ENCODE measurements around the gene MEMO1.

DNA sequence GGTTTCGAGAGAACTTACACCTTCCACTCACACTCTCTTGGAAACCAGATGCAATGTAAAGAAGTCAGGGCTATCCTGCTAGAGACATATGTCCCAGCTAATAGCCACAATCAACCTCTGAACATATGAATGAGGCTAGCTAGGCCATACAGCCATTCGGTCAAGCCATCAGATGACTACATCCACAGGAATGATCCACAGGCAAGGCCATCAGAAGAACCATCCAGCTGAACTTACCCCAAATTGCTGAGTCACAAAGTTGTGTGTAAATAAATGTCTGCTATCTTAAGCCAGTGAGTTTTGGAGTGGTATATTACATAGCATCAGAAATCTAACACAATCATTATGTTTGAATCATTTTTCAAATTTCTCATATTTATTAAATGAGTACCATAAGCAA lies 47.3 kb upstream of the MEMO1 start:
- TF ChIP-seq, protein P1, sequence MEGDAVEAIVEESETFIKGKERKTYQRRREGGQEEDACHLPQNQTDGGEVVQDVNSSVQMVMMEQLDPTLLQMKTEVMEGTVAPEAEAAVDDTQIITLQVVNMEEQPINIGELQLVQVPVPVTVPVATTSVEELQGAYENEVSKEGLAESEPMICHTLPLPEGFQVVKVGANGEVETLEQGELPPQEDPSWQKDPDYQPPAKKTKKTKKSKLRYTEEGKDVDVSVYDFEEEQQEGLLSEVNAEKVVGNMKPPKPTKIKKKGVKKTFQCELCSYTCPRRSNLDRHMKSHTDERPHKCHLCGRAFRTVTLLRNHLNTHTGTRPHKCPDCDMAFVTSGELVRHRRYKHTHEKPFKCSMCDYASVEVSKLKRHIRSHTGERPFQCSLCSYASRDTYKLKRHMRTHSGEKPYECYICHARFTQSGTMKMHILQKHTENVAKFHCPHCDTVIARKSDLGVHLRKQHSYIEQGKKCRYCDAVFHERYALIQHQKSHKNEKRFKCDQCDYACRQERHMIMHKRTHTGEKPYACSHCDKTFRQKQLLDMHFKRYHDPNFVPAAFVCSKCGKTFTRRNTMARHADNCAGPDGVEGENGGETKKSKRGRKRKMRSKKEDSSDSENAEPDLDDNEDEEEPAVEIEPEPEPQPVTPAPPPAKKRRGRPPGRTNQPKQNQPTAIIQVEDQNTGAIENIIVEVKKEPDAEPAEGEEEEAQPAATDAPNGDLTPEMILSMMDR (conservative IDR thresholded peaks at IDR 0.05; ENCODE audit: low read depth, low read length), result no peak
- TF ChIP-seq EZH2 (IDR thresholded peaks at IDR 0.05; ENCODE audit: borderline replicate concordance, low read depth, low read length, poor library complexity, severe bottlenecking), result no peak
